PC-9 (cell line): ENCODE results near the gene ZNF860. TPM values are rescaled to one million over a fixed set of nuclear protein-coding genes. Genes with fewer than 3 reads are reported as not detected.

Experiments
- BruUV-seq: library from RNA; stranded (reverse); fragments of 400-500 nt; replicated peaks from 2 replicates; lab custom pipeline; 2021; lab: Mats Ljungman, UMichigan
- CTCF ChIA-PET: fragments of 300-600 bp; sonication (Branson Sonifier 250); formaldehyde crosslinking; loops from one replicate; lab custom pipeline; 2022; ENCODE audit warnings: antibody characterized with exemption; lab: Charles Lee
- POLR2A ChIA-PET: fragments of 300-600 bp; sonication (Branson Sonifier 250); formaldehyde crosslinking; loops from one replicate; lab custom pipeline; 2022; ENCODE audit warnings: antibody characterized with exemption; ENCODE audit not compliant: unreplicated experiment; lab: Charles Lee
- DNase-seq, 2 experiments: peaks; one replicate each; pipeline versions ENCODE4 v3.0.0 to v3.0.0-alpha.2; 2015 to 2022; ENCODE audit warnings: mixed read lengths in 1 of 2
- H2AFZ ChIP-seq: fragments of 200-600 bp; sonication (generic); 2 replicates; pipeline ENCODE4 v1.8.1; 2017; ENCODE audit warnings: antibody characterized with exemption
- H3F3A ChIP-seq: fragments of 200-600 bp; sonication (generic); 2 replicates; pipeline ENCODE4 v1.8.1; 2017; ENCODE audit warnings: antibody characterized with exemption, mild to moderate bottlenecking, low read depth; ENCODE audit not compliant: insufficient read depth
- H3K27ac ChIP-seq: fragments of 200-600 bp; sonication (generic); 2 replicates; pipeline ENCODE4 v1.6.1; 2016; ENCODE audit warnings: mixed run types
- H3K27me3 ChIP-seq: fragments of 200-600 bp; sonication (generic); 2 replicates; pipeline ENCODE4 v1.6.1; 2016; ENCODE audit warnings: low read depth, mixed run types; ENCODE audit not compliant: insufficient read depth
- H3K36me3 ChIP-seq: fragments of 200-600 bp; sonication (generic); 2 replicates; pipeline ENCODE4 v1.6.1; 2016; ENCODE audit warnings: low read depth, mixed run types
- H3K4me1 ChIP-seq: fragments of 200-600 bp; sonication (generic); replicated peaks from 2 replicates; pipeline ENCODE4 v1.6.1; 2016; ENCODE audit warnings: mixed run types; ENCODE audit not compliant: insufficient read depth
- H3K4me2 ChIP-seq: fragments of 200-600 bp; sonication (generic); 2 replicates; pipeline ENCODE4 v1.6.1; 2017; ENCODE audit warnings: mixed run types
- H3K4me3 ChIP-seq: fragments of 200-600 bp; sonication (generic); 2 replicates; pipeline ENCODE4 v1.6.1; 2016; ENCODE audit warnings: mixed run types
- H3K79me2 ChIP-seq: fragments of 200-600 bp; sonication (generic); 2 replicates; pipeline ENCODE4 v1.6.1; 2017; ENCODE audit warnings: low read depth, mixed run types
- H3K9me2 ChIP-seq: fragments of 200-600 bp; sonication (generic); 2 replicates; pipeline ENCODE4 v1.8.1; 2017; ENCODE audit warnings: mild to moderate bottlenecking; ENCODE audit not compliant: insufficient read depth
- H3K9me3 ChIP-seq: fragments of 200-600 bp; sonication (generic); 2 replicates; pipeline ENCODE4 v1.8.1; 2016; ENCODE audit warnings: low read depth; ENCODE audit not compliant: insufficient read depth
- H4K20me1 ChIP-seq: fragments of 200-600 bp; sonication (generic); 2 replicates; pipeline ENCODE4 v1.8.1; 2017; ENCODE audit not compliant: insufficient read depth
- CTCF ChIP-seq: fragments of 200-600 bp; sonication (generic); conservative IDR thresholded peaks from 2 replicates; pipeline ENCODE4 v1.6.1; 2017; ENCODE audit warnings: mixed run types, antibody characterized with exemption, mild to moderate bottlenecking, moderate library complexity
- EZH2 ChIP-seq: fragments of 200-600 bp; sonication (generic); IDR thresholded peaks from 2 replicates; pipeline ENCODE4 v1.8.0; 2017; ENCODE audit warnings: antibody characterized with exemption, low read depth
- intact Hi-C: fragments of 100-400 bp; cut with micrococcal nuclease; formaldehyde crosslinking; loops from one replicate; pipeline ENCODE4 v1.10.0; 2022; ENCODE audit not compliant: unreplicated experiment
- total RNA-seq: library from RNA; stranded (reverse); gene quantifications from 2 replicates; pipeline ENCODE4 v1.2.3, GENCODE V29; 2021

Gene ZNF860
- total RNA-seq, 1 experiment from 2014 or later: 5.3 TPM

- H3K79me2 ChIP-seq: no peaks in the 10 kb centered on the region
- no peaks in the 10 kb centered on the region for H4K20me1 ChIP-seq
- no peaks in the 10 kb centered on the region for H3K27me3 ChIP-seq
- H3K9me3 ChIP-seq: no peaks in the 10 kb centered on the region
- H3F3A ChIP-seq: no peaks in the 10 kb centered on the region
- no TSS peak for BruUV-seq
- no peaks in the 10 kb centered on the region for H3K9me2 ChIP-seq
- TF ChIP-seq EZH2 (no peak), CTCF (no peak)
- intact Hi-C loops: no loop called here
- H3K4me2 ChIP-seq: no peak overlapping the region
- no peaks in the 10 kb centered on the region for H3K4me1 ChIP-seq
- no peak overlapping the region for H3K27ac ChIP-seq
- ChIA-PET CTCF (interaction anchor here (0.6 kb wide), 3 partner anchors 100 to 703 kb away, joined by 3 to 4 read pairs (median 3); no protein-coding TSS in a partner anchor), POLR2A (no interaction called here)
- H3K36me3 ChIP-seq: no peaks in the 10 kb centered on the region
- H3K4me3 ChIP-seq: no peak overlapping the region
- no peak for DNase-seq
- H2AFZ ChIP-seq: no peak overlapping the region
These were observed 35.7 kb downstream of the ZNF860 start for GRCh38 chr3:32017286-32017685.

GRCh38 chr3:32018757-32019564, 37.4 kb downstream of the ZNF860 start:
- H3K79me2 ChIP-seq: no peaks in the 10 kb centered on the region
- no peak overlapping the region for H3K4me3 ChIP-seq
- no peaks in the 10 kb centered on the region for H3K4me1 ChIP-seq
- no peaks in the 10 kb centered on the region for H3K9me2 ChIP-seq
- CTCF ChIA-PET: interaction anchor here (0.5 to 2.4 kb wide), 3 partner anchors 125 to 135 kb away, joined by 3 to 18 read pairs (median 4); no protein-coding TSS in a partner anchor
- peak in 1 of 2 experiments; percentile 39 for DNase-seq
- no peak overlapping the region for H3K4me2 ChIP-seq
- no peaks in the 10 kb centered on the region for H4K20me1 ChIP-seq
- no peaks in the 10 kb centered on the region for H3K27me3 ChIP-seq
- H3F3A ChIP-seq: no peaks in the 10 kb centered on the region
- no TSS peak for BruUV-seq
- no peak overlapping the region for H3K27ac ChIP-seq
- intact Hi-C loops: loop anchor here (2.0 kb wide), 1 partner anchor 318 kb away; no protein-coding TSS in a partner anchor
- TF ChIP-seq EZH2 (no peak), CTCF (peak; percentile 75)
- no peak overlapping the region for H2AFZ ChIP-seq
- H3K9me3 ChIP-seq: no peaks in the 10 kb centered on the region
- POLR2A ChIA-PET: interaction anchor here (0.6 kb wide), 1 partner anchor 38 kb away, joined by 5 read pairs; the partner anchor contains the start of gene OSBPL10
- no peaks in the 10 kb centered on the region for H3K36me3 ChIP-seq

- DNase-seq: no peak
- H3K36me3 ChIP-seq: no peaks in the 10 kb centered on the region
- no TSS peak for BruUV-seq
- no peak overlapping the region for H3K4me2 ChIP-seq
- no peaks in the 10 kb centered on the region for H3K9me2 ChIP-seq
- no peaks in the 10 kb centered on the region for H3K79me2 ChIP-seq
- H3K4me3 ChIP-seq: no peak overlapping the region
- ChIA-PET CTCF (no interaction called here), POLR2A (no interaction called here)
- H3F3A ChIP-seq: no peaks in the 10 kb centered on the region
- no peaks in the 10 kb centered on the region for H4K20me1 ChIP-seq
- H3K4me1 ChIP-seq: no peaks in the 10 kb centered on the region
- H3K9me3 ChIP-seq: no peaks in the 10 kb centered on the region
- H2AFZ ChIP-seq: no peak overlapping the region
- intact Hi-C loops: no loop called here
- H3K27me3 ChIP-seq: no peaks in the 10 kb centered on the region
- no peak overlapping the region for H3K27ac ChIP-seq
- no peak for TF ChIP-seq CTCF
- no peak for TF ChIP-seq EZH2
These were observed 39.6 kb downstream of the ZNF860 start for GRCh38 chr3:32021155-32021554.
